ENCODE results near the gene ERC2. TPM values are rescaled to one million over a fixed set of nuclear protein-coding genes. Genes with fewer than 3 reads are reported as not detected.

Gene ERC2
- total and polyA plus RNA-seq, 2 of the 13 experiments (the other 11 are each of a cell fraction or from before 2014, with no cell fraction given) = 0.16 to 0.22 TPM

- no peak overlapping the region for H3K27ac ChIP-seq (ENCODE audit: extremely low read length, insufficient read depth, low read length)
- no peak overlapping the region for H3K9ac ChIP-seq (ENCODE audit: insufficient read depth, low read depth, low read length)
- ATAC-seq = no peak
- no peaks in the 10 kb centered on the region for H3K79me2 ChIP-seq (ENCODE audit: insufficient read depth, low read length)
- no peaks in the 10 kb centered on the region for H3K9me3 ChIP-seq (ENCODE audit: low read length)
- no peaks in the 10 kb centered on the region for H3K4me1 ChIP-seq (ENCODE audit: insufficient read depth, low read length)
- H2AFZ ChIP-seq (ENCODE audit: low read length) = no peak overlapping the region
- WGBS (ENCODE audit: low lambda C conversion rate) = 9% methylated on average over 4 of the region's 4 CpGs
- in situ Hi-C loops (cut with HindIII; ENCODE audit: extremely low pct_ligation_motif_present, low pct_unique_long_range_greater_than_20kb) (no loop called here), intact Hi-C loops (cut with micrococcal nuclease; ENCODE audit: unreplicated experiment) (no loop called here)
- no peak overlapping the region for H3K4me2 ChIP-seq (ENCODE audit: low read depth, low read length)
- no peaks in the 10 kb centered on the region for H4K20me1 ChIP-seq (ENCODE audit: insufficient read depth, low read length)
- no peaks in the 10 kb centered on the region for H3K36me3 ChIP-seq (replicated peaks in 1 of 2; ENCODE audit: control insufficient read depth in 1 of 2, insufficient read depth in 2 of 2, low read length in 2 of 2)
- POLR2A ChIA-PET = no interaction called here
- TF ChIP-seq HNF1A (IDR thresholded peaks at IDR 0.05; ENCODE audit: low read depth) = no peak
- no peak for TF ChIP-seq HNF1A (CRISPR knock-in tag; IDR thresholded peaks at IDR 0.05; ENCODE audit: borderline replicate concordance)
- TF ChIP-seq ATF4 (CRISPR knock-in tag; IDR thresholded peaks at IDR 0.05) = no peak
- TF ChIP-seq BRCA1 (CRISPR knock-in tag; IDR thresholded peaks at IDR 0.05) = no peak
- CTCF ChIA-PET (ENCODE audit: low intra/inter-chr PET ratio, low total read pairs) = no interaction called here
- H3K27me3 ChIP-seq (ENCODE audit: control insufficient read depth in 1 of 2, insufficient read depth in 2 of 2, low read length in 2 of 2) = no peaks in the 10 kb centered on the region
- no peak for DNase-seq (ENCODE audit: low spot score)
- no peak overlapping the region for H3K4me3 ChIP-seq (replicated peaks in 1 of 3; ENCODE audit: insufficient read depth in 1 of 3, low read depth in 2 of 3, low read length in 3 of 3)
- BruUV-seq (replicated peaks) = no TSS peak
- FAIRE-seq = no peak
Measured at GRCh38 chr3:55661571-55661970, 806.7 kb downstream of the ERC2 start.
